Fibroblast of villous mesenchyme (primary cell): ENCODE data around the gene NELL1. TPM values are rescaled to one million over a fixed set of nuclear protein-coding genes. Genes with fewer than 3 reads are reported as not detected.

Experiments
- DNase-seq: peaks from one replicate; pipeline ENCODE4 v3.0.0-alpha.2; 2010; ENCODE audit warnings: low read depth
- H3K4me3 ChIP-seq: 2 replicates; pipeline ENCODE4 v1.5.1; 2011; ENCODE audit warnings: low read depth, mild to moderate bottlenecking, low read length
- CTCF ChIP-seq: IDR thresholded peaks from 2 replicates; pipeline ENCODE4 v1.5.1; 2012; ENCODE audit warnings: low read depth, mild to moderate bottlenecking, low read length; ENCODE audit not compliant: insufficient read depth
- total RNA-seq: library from RNA; depleted of rRNA; stranded (reverse); fragments of >200 nt; gene quantifications from 2 replicates; pipeline ENCODE4 v1.2.3, GENCODE V29; 2012

NELL1 gene
- total RNA-seq, 1 donor, result not detected

GRCh38 chr11:20873054-20873453 is 203.7 kb downstream of the NELL1 start:
- no peak for TF ChIP-seq CTCF
- DNase-seq, result no peak

GRCh38 chr11:20874358-20874757 is 205.0 kb downstream of the NELL1 start:
- no peak for DNase-seq
- no peak for TF ChIP-seq CTCF
- H3K4me3 ChIP-seq, result no peak overlapping the region

More at GRCh38 chr11:20873054-20873453, 203.7 kb downstream of the NELL1 start:
- H3K4me3 ChIP-seq, result no peak overlapping the region

- no peak for TF ChIP-seq CTCF
- H3K4me3 ChIP-seq, result no peak overlapping the region
- no peak for DNase-seq
Observed at GRCh38 chr11:20875889-20876288, 206.5 kb downstream of the NELL1 start.

- no peak overlapping the region for H3K4me3 ChIP-seq
Observed at GRCh38 chr11:20876738-20877137, 207.4 kb downstream of the NELL1 start.

GRCh38 chr11:20880094-20880493 is 210.7 kb downstream of the NELL1 start:
- DNase-seq, result no peak
- no peak overlapping the region for H3K4me3 ChIP-seq
- no peak for TF ChIP-seq CTCF

More at GRCh38 chr11:20876738-20877137, 207.4 kb downstream of the NELL1 start:
- no peak for TF ChIP-seq CTCF
- DNase-seq, result no peak

- TF ChIP-seq CTCF, result no peak
- no peak overlapping the region for H3K4me3 ChIP-seq
- no peak for DNase-seq
Observed at GRCh38 chr11:20881328-20882079, 212.1 kb downstream of the NELL1 start.

- DNase-seq, result no peak
- no peak for TF ChIP-seq CTCF
Observed at GRCh38 chr11:20887137-20887536, 217.8 kb downstream of the NELL1 start.

More at GRCh38 chr11:20887137-20887536, 217.8 kb downstream of the NELL1 start:
- no peak overlapping the region for H3K4me3 ChIP-seq
